B cell (primary cell): Measurements from ENCODE around the gene GRIP2. TPM values are rescaled to one million over a fixed set of nuclear protein-coding genes. Genes with fewer than 3 reads are reported as not detected.

Source experiments
- ATAC-seq: fragments of 200-7000 bp; cut with Tn5 transposase; one replicate; pipeline ENCODE4 v1.10.0; 2021; ENCODE audit warnings: low read depth, mild to moderate bottlenecking, moderate number of reproducible peaks, moderate library complexity
- CTCF ChIA-PET: fragments of 350-600 bp; sonication (Branson Sonifier 250); formaldehyde crosslinking; loops from one replicate; lab custom pipeline; 2021; ENCODE audit warnings: antibody characterized with exemption, inconsistent platforms; lab: Charles Lee
- POLR2A ChIA-PET: fragments of 350-600 bp; sonication (Branson Sonifier 250); formaldehyde crosslinking; loops from one replicate; lab custom pipeline; 2021; ENCODE audit warnings: antibody characterized with exemption; lab: Charles Lee
- DNase-seq: peaks from one replicate; pipeline ENCODE4 v3.0.0; 2013
- H2AFZ ChIP-seq: 2 replicates; pipeline ENCODE4 v1.6.1; 2012; ENCODE audit warnings: mild to moderate bottlenecking, low read depth, low read length; ENCODE audit not compliant: insufficient read depth, poor library complexity, severe bottlenecking
- H3K27ac ChIP-seq, 2 donors: 1 replicate in 1 of 2; 2 replicates in 1 of 2; pipeline ENCODE4 v1.5.1; 2012 to 2013; ENCODE audit warnings: low read length in 2 of 2, mild to moderate bottlenecking in 2 of 2, moderate library complexity in 1 of 2
- H3K27me3 ChIP-seq, 4 experiments: fragments of 200-600 bp in 1 of 4; sonication (generic) in 1 of 4; replicated peaks in 1 of 4; 1 replicate in 2 of 4; 2 replicates in 2 of 4; pipeline versions ENCODE4 v1.6.1 to v1.7.0; 2013 to 2016; ENCODE audit warnings: low read length in 3 of 4, mild to moderate bottlenecking in 2 of 4, mixed read lengths in 1 of 4, moderate library complexity in 1 of 4; ENCODE audit not compliant: insufficient read depth in 4 of 4, control insufficient read depth in 3 of 4; ENCODE audit errors: control extremely low read depth in 1 of 4
- H3K36me3 ChIP-seq, 2 experiments: replicated peaks in 1 of 2; 1 replicate in 1 of 2; 2 replicates in 1 of 2; pipeline versions ENCODE4 v1.6.1 to v1.7.1; 2013; ENCODE audit warnings: low read length in 1 of 2; ENCODE audit not compliant: insufficient read depth in 2 of 2, control insufficient read depth in 1 of 2; ENCODE audit errors: control extremely low read depth in 1 of 2, extremely low read depth in 1 of 2
- H3K4me1 ChIP-seq, 2 donors: fragments of 200-600 bp in 1 of 2; sonication (generic) in 1 of 2; 1 replicate in 1 of 2; 2 replicates in 1 of 2; pipeline versions ENCODE4 v1.5.1 to v1.6.1; 2013 to 2017; ENCODE audit warnings: low read length in 2 of 2; ENCODE audit not compliant: control insufficient read depth in 2 of 2, insufficient read depth in 2 of 2
- H3K4me2 ChIP-seq: replicated peaks from 2 replicates; pipeline ENCODE3; 2012; ENCODE audit warnings: mild to moderate bottlenecking, low read depth, low read length; ENCODE audit not compliant: poor library complexity, severe bottlenecking
- H3K4me3 ChIP-seq, 5 experiments: fragments of 200-600 bp in 1 of 5; sonication (generic) in 1 of 5; 1 replicate in 3 of 5; 2 replicates in 2 of 5; pipeline versions ENCODE4 v1.5.1 to v1.7.0; 2011 to 2016; ENCODE audit warnings: low read length in 4 of 5, mild to moderate bottlenecking in 4 of 5, low read depth in 2 of 5, control low read depth in 1 of 5, moderate library complexity in 1 of 5; ENCODE audit not compliant: insufficient read depth in 1 of 5; ENCODE audit errors: control extremely low read depth in 1 of 5, extremely low read depth in 1 of 5
- H3K79me2 ChIP-seq: fragments of 200-600 bp; sonication (generic); one replicate; pipeline ENCODE4 v1.6.0; 2016; ENCODE audit warnings: low read length; ENCODE audit not compliant: control insufficient read depth, insufficient read depth
- H3K9ac ChIP-seq: fragments of 200-600 bp; sonication (generic); 2 replicates; pipeline ENCODE4 v1.6.1; 2017; ENCODE audit warnings: mild to moderate bottlenecking, low read length, moderate library complexity
- H3K9me3 ChIP-seq, 3 donors: one replicate each; pipeline versions ENCODE4 v1.6.1 to v1.7.1; 2013; ENCODE audit warnings: low read length in 2 of 3; ENCODE audit not compliant: control insufficient read depth in 2 of 3, insufficient read depth in 1 of 3; ENCODE audit errors: control extremely low read depth in 1 of 3
- H4K20me1 ChIP-seq: 2 replicates; pipeline ENCODE4 v1.6.0; 2012; ENCODE audit warnings: mild to moderate bottlenecking, low read length; ENCODE audit not compliant: insufficient read depth, control insufficient read depth, poor library complexity, severe bottlenecking
- H3K27ac Mint-ChIP-seq: one replicate; pipeline ENCODE4 v1.8.0; 2021; ENCODE audit warnings: mixed read lengths
- H3K27me3 Mint-ChIP-seq: one replicate; pipeline ENCODE4 v1.8.0; 2021; ENCODE audit warnings: mixed read lengths
- H3K4me1 Mint-ChIP-seq: one replicate; pipeline ENCODE4 v1.8.0; 2021; ENCODE audit warnings: mixed read lengths
- H3K4me3 Mint-ChIP-seq: one replicate; pipeline ENCODE4 v1.8.0; 2021; ENCODE audit warnings: mixed read lengths
- H3K9me3 Mint-ChIP-seq: one replicate; pipeline ENCODE4 v1.8.0; 2022; ENCODE audit warnings: mixed read lengths; ENCODE audit not compliant: insufficient read depth
- EZH2 ChIP-seq: IDR thresholded peaks from 2 replicates; pipeline ENCODE4 v1.6.1; 2012; ENCODE audit warnings: borderline replicate concordance, low read depth, mild to moderate bottlenecking, moderate library complexity, low read length; ENCODE audit not compliant: insufficient read depth, poor library complexity, severe bottlenecking
- WGBS: methylation state at CpG from one replicate; pipeline ENCODE4 v1.1.5; 2013; ENCODE audit warnings: missing lambda C conversion rate; ENCODE audit not compliant: insufficient coverage; 5-methylcytosine and 5-hydroxymethylcytosine counted together
- intact Hi-C: fragments of 100-400 bp; cut with micrococcal nuclease; formaldehyde crosslinking; loops from one replicate; pipeline ENCODE4 v1.10.0; 2022
- polyA plus RNA-seq: library from polyadenylated mRNA; depleted of rRNA; stranded (reverse); fragments of >200 nt; gene quantifications from 2 replicates; pipeline ENCODE4 v1.2.3, GENCODE V29; 2012
- total RNA-seq, 2 donors: library from RNA; stranded (reverse); fragments of 120-200 nt in 1 of 2; gene quantifications; 1 replicate in 1 of 2; 2 replicates in 1 of 2; pipeline versions ENCODE4 v1.2.3 to v1.2.4, GENCODE V29; 2013 to 2022
- TF ChIP-seq, protein P1 (sequence below): fragments of 200-600 bp; IDR thresholded peaks from one replicate; pipeline ENCODE4 v1.8.0; 2022; ENCODE audit warnings: antibody characterized with exemption, mild to moderate bottlenecking

Gene GRIP2
- total and polyA plus RNA-seq, 2 donors (not counting 1 experiment from before 2014, with no cell fraction given) = not detected

DNA sequence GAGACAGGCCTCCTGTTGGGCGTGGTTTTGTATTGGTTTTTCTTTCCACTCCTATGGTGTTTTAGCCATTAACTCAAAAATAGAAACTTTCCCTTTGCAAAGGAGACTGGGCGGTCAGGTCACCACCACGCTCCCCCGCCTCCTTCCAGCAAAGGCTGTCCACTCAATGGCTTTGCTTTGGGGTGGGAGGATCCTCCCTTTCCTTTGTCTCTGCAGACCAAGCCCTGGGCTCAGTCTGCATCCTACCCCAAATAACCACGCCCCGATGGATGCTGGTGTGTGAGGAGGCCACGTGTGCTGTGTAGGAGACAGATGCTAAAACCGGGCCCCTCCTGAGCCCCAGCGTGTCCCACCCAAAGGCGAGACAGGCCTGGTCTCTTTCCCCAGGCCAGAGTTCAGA is 68.5 kb downstream of the GRIP2 start:
- H4K20me1 ChIP-seq = no peaks in the 10 kb centered on the region
- H2AFZ ChIP-seq = no peak overlapping the region
- CTCF ChIA-PET = no interaction called here
- H3K4me2 ChIP-seq = no peak overlapping the region
- WGBS = 100% methylated on average over 4 of the region's 10 CpGs
- no peak overlapping the region for H3K27ac Mint-ChIP-seq
- no peak overlapping the region for H3K4me3 ChIP-seq
- H3K79me2 ChIP-seq = no peaks in the 10 kb centered on the region
- intact Hi-C loops = no loop called here
- no peak for ATAC-seq
- H3K27ac ChIP-seq = no peak overlapping the region
- DNase-seq = no peak
- H3K27me3 Mint-ChIP-seq = no peaks in the 10 kb centered on the region
- no peak overlapping the region for H3K4me3 Mint-ChIP-seq
- no peaks in the 10 kb centered on the region for H3K27me3 ChIP-seq
- no peaks in the 10 kb centered on the region for H3K9me3 Mint-ChIP-seq
- POLR2A ChIA-PET = no interaction called here
- peaks cover 0 to 77% of the 10 kb centered on the region in 2 experiments for H3K36me3 ChIP-seq
- no peak overlapping the region for H3K9ac ChIP-seq
- TF ChIP-seq, protein P1, sequence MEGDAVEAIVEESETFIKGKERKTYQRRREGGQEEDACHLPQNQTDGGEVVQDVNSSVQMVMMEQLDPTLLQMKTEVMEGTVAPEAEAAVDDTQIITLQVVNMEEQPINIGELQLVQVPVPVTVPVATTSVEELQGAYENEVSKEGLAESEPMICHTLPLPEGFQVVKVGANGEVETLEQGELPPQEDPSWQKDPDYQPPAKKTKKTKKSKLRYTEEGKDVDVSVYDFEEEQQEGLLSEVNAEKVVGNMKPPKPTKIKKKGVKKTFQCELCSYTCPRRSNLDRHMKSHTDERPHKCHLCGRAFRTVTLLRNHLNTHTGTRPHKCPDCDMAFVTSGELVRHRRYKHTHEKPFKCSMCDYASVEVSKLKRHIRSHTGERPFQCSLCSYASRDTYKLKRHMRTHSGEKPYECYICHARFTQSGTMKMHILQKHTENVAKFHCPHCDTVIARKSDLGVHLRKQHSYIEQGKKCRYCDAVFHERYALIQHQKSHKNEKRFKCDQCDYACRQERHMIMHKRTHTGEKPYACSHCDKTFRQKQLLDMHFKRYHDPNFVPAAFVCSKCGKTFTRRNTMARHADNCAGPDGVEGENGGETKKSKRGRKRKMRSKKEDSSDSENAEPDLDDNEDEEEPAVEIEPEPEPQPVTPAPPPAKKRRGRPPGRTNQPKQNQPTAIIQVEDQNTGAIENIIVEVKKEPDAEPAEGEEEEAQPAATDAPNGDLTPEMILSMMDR = no peak
- no peak for TF ChIP-seq EZH2
- peaks cover 2% of the 10 kb centered on the region for H3K4me1 Mint-ChIP-seq
- no peaks in the 10 kb centered on the region for H3K4me1 ChIP-seq
- no peaks in the 10 kb centered on the region for H3K9me3 ChIP-seq

DNA sequence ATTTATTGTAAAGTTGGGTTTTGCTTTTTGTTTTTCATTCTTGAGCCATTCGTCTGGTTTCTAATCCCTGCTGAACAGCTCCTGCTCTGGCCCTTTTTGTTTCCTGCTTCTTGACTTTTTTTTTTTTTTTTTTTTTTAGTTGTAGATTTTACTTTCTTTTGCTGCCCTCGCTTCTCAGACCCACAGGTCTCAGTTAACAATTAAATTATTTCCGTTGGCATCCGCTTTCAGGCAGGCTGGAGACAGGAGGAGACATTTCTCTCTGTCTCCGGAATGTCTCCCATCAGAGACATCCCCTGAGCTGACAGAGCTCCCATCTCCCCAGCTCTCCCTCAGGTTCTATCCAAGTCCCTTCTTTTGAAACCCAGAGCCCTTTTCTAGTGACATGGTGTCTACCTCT is 69.1 kb downstream of the GRIP2 start:
- no peaks in the 10 kb centered on the region for H3K4me1 ChIP-seq
- no peak for DNase-seq
- H3K79me2 ChIP-seq = no peaks in the 10 kb centered on the region
- TF ChIP-seq, protein P1 = no peak
- no peaks in the 10 kb centered on the region for H3K27me3 ChIP-seq
- Mint-ChIP-seq H3K27ac (no peak overlapping the region), H3K4me3 (no peak overlapping the region), H3K27me3 (no peaks in the 10 kb centered on the region), H3K4me1 (peaks cover 2% of the 10 kb centered on the region), H3K9me3 (no peaks in the 10 kb centered on the region)
- no peak overlapping the region for H2AFZ ChIP-seq
- no peak overlapping the region for H3K27ac ChIP-seq
- no peak overlapping the region for H3K4me2 ChIP-seq
- no peak overlapping the region for H3K9ac ChIP-seq
- ChIA-PET CTCF (interaction anchor here (1.0 kb wide), 1 partner anchor 212 kb away, joined by 5 read pairs; no protein-coding TSS in a partner anchor), POLR2A (no interaction called here)
- H3K4me3 ChIP-seq = no peak overlapping the region
- intact Hi-C loops = no loop called here
- peaks cover 0 to 71% of the 10 kb centered on the region in 2 experiments for H3K36me3 ChIP-seq
- no peaks in the 10 kb centered on the region for H3K9me3 ChIP-seq
- no peak for ATAC-seq
- no peaks in the 10 kb centered on the region for H4K20me1 ChIP-seq
- WGBS = 100% methylated on average over 3 of the region's 5 CpGs
